ENCODE data around the gene RREB1.

RREB1 gene, protein sequence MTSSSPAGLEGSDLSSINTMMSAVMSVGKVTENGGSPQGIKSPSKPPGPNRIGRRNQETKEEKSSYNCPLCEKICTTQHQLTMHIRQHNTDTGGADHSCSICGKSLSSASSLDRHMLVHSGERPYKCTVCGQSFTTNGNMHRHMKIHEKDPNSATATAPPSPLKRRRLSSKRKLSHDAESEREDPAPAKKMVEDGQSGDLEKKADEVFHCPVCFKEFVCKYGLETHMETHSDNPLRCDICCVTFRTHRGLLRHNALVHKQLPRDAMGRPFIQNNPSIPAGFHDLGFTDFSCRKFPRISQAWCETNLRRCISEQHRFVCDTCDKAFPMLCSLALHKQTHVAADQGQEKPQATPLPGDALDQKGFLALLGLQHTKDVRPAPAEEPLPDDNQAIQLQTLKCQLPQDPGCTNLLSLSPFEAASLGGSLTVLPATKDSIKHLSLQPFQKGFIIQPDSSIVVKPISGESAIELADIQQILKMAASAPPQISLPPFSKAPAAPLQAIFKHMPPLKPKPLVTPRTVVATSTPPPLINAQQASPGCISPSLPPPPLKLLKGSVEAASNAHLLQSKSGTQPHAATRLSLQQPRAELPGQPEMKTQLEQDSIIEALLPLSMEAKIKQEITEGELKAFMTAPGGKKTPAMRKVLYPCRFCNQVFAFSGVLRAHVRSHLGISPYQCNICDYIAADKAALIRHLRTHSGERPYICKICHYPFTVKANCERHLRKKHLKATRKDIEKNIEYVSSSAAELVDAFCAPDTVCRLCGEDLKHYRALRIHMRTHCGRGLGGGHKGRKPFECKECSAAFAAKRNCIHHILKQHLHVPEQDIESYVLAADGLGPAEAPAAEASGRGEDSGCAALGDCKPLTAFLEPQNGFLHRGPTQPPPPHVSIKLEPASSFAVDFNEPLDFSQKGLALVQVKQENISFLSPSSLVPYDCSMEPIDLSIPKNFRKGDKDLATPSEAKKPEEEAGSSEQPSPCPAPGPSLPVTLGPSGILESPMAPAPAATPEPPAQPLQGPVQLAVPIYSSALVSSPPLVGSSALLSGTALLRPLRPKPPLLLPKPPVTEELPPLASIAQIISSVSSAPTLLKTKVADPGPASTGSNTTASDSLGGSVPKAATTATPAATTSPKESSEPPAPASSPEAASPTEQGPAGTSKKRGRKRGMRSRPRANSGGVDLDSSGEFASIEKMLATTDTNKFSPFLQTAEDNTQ (N-terminal part only)

DNA sequence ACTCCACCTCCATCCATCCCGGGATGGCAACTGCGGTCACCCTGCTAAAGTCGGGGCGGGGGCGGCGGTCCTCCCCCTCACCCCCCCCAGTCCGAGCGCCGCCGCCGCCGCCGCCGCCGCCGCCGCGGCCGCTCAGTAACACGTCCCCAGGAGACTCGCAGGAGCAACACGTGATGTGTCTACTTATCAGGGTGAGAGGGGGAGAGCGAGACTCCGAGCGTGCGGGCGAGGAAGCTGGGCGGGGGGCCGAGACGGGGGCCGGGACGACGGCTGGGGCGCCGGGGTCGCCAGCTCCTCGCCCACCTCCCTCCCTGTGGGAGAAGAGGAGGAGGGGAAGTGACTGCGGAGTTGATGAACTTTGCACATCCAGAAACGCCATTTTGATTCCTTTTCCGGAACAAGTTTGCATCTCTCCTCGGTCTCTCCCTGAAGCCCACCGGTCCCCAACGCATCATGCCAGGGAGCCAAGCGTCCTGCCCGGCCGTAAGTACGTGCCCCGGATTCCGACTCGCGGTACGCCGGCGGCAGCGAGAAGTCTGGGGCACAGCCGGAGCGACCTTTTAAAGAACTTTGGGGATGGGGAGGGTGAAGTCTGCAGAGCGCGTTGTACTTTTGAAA is at the start of gene RREB1:
RREB1 (plus strand) TSS at position 384 of the 618 bp plus-strand sequence. CDS start 73,951 bp downstream, outside the sequence.
- DNase-seq (ENCODE audit: low read depth in 1 of 2, low spot score in 1 of 2): peak; percentile 67 to 93
- TF ChIP-seq JUND (IDR thresholded peaks at IDR 0.05; ENCODE audit: low read depth): no peak
- in situ Hi-C loops (cut with HindIII; ENCODE audit: low pct_unique_long_range_greater_than_20kb, low sequenced_read_pairs): no loop called here

DNA sequence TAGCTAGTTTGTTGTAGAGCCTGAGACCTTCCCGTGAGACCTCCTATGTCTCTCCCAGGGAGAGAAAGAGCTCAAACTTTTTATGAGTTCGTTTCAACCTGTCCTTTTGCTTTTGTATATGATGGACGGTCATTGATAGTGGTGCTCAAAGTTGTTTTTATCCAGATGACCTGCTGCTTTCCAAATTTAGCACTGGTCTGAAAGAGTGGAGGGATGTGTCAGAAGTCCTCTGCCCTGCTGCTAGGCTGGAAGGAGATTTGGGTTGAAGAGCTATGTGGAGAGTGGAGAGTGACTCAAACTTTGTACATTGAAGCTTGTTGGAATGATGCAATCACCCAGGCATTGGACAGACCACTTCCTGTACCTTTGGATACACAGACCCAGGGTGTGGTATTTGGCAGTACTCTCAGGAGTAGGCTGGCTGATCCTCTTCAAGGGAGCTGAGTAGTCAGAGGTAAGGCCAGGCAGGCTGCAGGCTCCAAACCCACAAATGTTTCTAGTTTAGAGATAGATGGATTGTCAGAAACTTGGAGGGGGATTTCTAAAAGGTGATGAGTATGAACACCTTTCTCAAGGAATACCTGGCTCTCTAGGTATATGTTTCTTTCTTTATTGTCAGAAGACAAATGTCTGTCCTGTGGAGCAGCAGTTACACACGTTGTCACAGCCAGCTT is 49.4 kb upstream of the RREB1 start:
- in situ Hi-C loops (cut with HindIII; ENCODE audit: low pct_unique_long_range_greater_than_20kb, low sequenced_read_pairs): no loop called here
- no peak for TF ChIP-seq JUND (IDR thresholded peaks at IDR 0.05; ENCODE audit: low read depth)
- peak in 1 of 2 experiments; percentile 49 for DNase-seq (ENCODE audit: low read depth in 1 of 2, low spot score in 1 of 2)

DNA sequence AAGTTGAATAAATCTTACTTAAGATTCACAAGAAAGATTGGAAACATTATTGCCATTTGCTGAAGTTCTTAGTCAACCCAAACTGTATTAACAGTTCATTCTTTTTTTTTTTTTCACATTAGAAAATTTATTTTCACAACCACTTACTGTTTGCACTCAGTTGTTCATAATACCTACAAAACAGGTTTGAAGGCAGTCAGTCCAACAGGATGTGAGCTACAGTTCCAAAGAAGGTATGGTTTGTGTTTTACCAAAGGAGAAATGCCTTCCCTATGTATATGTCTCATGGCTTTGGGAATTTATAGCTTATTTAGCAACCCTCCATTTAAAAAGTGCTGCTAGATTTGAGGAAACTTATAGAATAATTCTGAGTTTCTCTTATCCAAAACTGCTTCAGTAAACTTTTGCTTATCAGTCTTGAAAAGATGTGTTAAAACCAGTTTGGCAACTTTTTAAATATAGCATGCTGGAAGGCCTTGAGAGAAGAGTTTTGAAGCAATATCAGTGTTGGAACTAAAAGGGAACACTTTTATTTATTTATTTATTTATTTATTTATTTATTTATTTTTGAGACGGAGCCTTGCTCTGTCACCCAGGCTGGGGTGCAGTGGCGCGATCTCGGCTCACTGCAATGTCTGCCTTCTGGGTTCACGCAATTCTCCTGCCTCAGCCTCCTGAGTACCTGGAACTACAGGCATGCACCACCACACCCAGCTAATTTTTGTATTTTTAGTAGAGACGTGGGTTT is 46.8 kb upstream of the RREB1 start:
- in situ Hi-C loops (cut with HindIII; ENCODE audit: low pct_unique_long_range_greater_than_20kb, low sequenced_read_pairs): no loop called here
- no peak for TF ChIP-seq JUND (IDR thresholded peaks at IDR 0.05; ENCODE audit: low read depth)
- DNase-seq (ENCODE audit: low read depth in 1 of 2, low spot score in 1 of 2): peak; percentile 46 to 64

DNA sequence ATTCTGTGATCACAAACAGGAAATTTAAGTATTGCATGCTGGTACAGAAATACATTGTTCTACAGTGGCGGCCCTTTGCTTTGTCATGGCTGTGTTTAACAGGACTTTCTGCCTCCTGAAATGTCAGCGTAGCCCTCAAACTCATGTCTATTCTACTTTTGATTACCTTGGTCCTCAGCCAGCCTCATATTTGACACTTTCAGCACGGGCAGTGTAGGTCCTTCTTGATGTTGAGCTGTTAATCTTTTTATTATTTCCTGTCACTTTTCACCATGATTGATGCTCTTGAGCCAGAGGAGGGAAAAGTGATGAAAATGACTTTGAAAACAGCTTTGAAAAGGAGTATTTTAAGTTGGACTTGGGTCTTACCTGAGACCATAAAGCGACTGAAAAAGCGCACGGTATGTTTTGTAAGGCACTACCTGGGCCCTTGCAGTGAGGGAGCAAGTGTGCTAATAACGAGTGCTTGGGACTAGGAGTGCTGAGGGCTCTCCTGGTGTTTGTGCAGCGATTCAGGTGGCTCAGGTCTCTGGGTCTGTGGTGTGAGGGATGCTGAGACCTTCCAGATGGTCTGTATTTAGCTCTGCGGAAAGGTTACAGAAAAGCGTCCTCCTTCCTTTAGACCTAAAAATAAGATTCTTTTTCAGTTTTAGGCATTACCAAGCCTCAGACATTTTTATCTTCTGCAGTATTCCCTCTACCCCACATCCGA is 45.2 kb upstream of the RREB1 start:
- in situ Hi-C loops (cut with HindIII; ENCODE audit: low pct_unique_long_range_greater_than_20kb, low sequenced_read_pairs): no loop called here
- peak in 1 of 2 experiments; percentile 76 for DNase-seq (ENCODE audit: low read depth in 1 of 2, low spot score in 1 of 2)
- TF ChIP-seq JUND (IDR thresholded peaks at IDR 0.05; ENCODE audit: low read depth): no peak

DNA sequence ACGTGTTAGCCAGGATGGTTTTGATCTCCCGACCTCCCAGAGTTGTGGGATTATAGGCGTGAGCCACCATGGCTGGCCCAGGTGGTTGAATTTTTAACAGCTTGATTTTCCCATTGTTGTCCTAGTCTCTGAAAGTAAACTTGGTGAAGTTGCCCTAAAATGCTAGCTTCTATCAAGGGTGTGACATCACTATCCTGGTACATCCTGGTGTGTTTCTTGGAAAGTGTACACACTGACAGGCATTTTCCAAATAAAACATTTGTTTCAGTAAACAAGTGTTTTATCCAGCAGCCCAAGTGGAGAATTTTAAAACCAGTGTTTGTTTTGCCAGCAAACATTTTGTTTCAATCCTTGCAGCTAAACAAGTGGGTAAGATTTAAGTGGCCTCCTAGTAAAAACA is 40.5 kb upstream of the RREB1 start:
- no peak for TF ChIP-seq JUND (IDR thresholded peaks at IDR 0.05; ENCODE audit: low read depth)
- DNase-seq (ENCODE audit: low read depth in 1 of 2, low spot score in 1 of 2): no peak
- in situ Hi-C loops (cut with HindIII; ENCODE audit: low pct_unique_long_range_greater_than_20kb, low sequenced_read_pairs): no loop called here

DNA sequence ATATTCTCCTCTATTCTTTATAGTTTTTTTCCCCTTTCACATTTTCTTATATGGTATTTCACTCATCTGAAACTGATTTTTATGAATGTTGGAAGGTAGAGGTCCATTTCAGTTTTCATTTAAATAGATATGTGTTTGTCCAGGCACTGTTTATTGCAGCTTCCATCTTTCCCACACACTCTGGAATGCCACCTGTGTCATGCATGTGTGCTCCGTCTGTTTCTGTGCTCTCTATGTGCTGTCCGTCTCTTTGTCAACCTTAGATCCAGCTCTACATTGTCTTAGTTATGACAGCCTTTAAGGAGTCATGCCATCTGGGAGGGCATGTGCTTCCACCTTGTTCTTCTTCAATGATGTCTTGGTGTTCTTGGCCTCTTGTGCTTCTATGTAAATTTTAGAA is 36.4 kb upstream of the RREB1 start:
- in situ Hi-C loops (cut with HindIII; ENCODE audit: low pct_unique_long_range_greater_than_20kb, low sequenced_read_pairs): no loop called here
- DNase-seq (ENCODE audit: low read depth in 1 of 2, low spot score in 1 of 2): no peak
- no peak for TF ChIP-seq JUND (IDR thresholded peaks at IDR 0.05; ENCODE audit: low read depth)

DNA sequence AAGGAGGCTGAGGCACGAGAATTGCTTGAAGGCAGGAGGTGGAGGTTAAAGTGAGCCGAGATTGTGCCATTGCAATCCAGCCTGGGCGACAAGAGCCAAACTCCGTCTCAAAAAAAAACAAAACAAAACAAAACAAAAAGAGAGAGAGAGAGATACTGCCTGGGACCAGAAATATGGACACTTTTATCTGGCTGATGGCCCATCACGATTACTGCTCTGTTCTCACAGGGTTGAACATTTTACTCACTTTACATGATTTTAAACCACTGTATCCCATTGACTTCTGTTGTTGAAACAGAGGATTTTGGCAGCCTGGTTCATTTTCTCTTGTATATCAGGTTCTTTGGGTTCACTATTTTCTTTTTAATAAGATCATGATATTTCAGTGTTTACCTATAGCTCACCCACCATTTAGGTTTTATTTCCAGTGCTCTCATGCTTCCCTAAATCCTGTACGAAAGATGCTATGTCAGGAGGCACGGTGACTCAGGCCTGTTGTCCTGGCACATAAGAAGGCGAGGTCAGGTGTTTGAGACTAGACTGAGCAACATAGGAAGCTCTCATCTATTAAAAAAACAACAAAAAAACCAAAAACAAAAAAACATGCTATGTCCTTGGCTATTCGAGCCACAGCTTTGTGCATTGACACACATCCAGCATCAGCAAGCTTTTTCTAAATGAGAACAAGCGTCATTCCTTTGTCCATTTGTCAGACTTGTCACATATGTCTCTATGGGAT is 34.5 kb upstream of the RREB1 start:
- in situ Hi-C loops (cut with HindIII; ENCODE audit: low pct_unique_long_range_greater_than_20kb, low sequenced_read_pairs): no loop called here
- no peak for DNase-seq (ENCODE audit: low read depth in 1 of 2, low spot score in 1 of 2)
- no peak for TF ChIP-seq JUND (IDR thresholded peaks at IDR 0.05; ENCODE audit: low read depth)

DNA sequence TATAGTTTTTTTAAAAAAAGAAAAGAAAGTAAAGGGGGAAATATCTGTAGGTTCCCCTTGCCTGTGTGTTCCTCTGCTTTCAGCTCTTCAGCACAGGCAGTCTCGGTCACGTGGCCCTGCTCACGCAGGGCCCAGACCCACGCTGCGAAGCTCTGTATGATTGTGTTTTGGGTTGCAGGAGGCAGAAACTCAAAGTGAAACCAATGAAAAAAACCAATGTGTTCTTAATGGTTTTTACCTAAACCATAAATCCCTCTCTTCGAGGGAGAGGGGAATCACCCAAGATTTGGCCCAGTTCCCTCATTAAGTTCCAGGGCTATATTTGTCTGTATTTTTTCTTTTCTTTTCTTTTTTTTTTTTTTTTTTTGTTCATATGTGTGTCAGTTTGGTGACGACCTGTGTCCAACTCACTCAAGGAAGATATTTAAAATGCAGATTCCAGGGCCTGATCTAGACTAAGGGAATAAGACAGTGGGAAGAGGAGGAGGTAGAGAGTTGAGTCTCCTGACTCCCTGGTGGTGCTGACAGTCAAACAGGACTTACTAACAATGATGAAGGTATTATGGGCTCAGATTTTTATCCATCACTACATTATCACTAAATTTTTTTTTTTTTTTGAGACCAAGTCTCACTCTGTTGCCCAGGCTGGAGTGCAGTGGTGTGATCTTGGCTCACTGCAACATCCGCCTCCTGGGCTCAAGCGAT is 33.8 kb upstream of the RREB1 start:
- in situ Hi-C loops (cut with HindIII; ENCODE audit: low pct_unique_long_range_greater_than_20kb, low sequenced_read_pairs): no loop called here
- no peak for DNase-seq (ENCODE audit: low read depth in 1 of 2, low spot score in 1 of 2)

DNA sequence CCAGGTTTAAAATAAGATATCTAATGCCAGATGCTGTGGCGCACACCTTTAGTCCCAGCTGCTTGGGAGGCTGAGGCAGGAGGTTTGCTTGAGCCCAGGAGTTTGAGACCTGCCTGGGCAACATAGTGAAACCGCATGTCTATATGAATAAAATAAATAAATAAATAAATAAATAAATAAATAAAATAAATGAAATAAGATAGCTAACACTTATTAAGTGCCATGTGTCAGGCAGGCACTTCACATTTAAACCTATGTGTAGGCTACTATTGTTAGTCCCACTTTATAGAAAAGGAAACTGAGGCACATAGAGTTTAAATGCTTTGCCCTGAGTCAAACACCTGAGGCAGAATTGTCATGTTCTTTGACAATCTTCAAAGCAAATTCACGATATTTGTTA is 32.9 kb upstream of the RREB1 start:
- no peak for DNase-seq (ENCODE audit: low read depth in 1 of 2, low spot score in 1 of 2)
- in situ Hi-C loops (cut with HindIII; ENCODE audit: low pct_unique_long_range_greater_than_20kb, low sequenced_read_pairs): no loop called here
- no peak for TF ChIP-seq JUND (IDR thresholded peaks at IDR 0.05; ENCODE audit: low read depth)

More for the DNA sequence above, 33.8 kb upstream of the RREB1 start:
- TF ChIP-seq JUND (IDR thresholded peaks at IDR 0.05; ENCODE audit: low read depth): no peak

All from T47D (cell line).